Measurements from ENCODE around the gene KLK6. TPM values are rescaled to one million over a fixed set of nuclear protein-coding genes. Genes with fewer than 3 reads are reported as not detected.

The KLK6 gene
- not detected for polyA plus RNA-seq (2012; ENCODE audit: insufficient read depth, insufficient read length)

DNA sequence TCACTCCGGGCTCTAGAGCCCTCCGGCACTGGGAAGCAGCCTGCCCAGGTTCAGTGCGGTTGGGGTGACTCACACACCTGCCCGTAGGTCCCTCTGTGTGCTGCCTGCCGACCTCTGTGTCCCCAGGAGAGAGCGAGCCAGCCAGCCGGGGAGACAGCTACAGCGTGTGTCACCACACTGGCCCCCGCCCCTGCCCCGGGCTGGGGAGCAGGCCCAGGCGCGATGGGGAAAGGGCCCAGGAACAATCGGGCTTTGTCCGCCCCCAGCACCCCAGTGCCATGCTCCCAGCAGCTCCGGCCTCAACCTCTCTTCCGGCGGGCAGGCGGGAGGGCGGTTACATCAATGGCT is at the start of gene KLK6:
KLK6 (minus strand) TSS at position 179 of the 348 bp plus-strand sequence. CDS start 1,487 bp downstream, outside the sequence.
- H3K4me3 ChIP-seq (ENCODE audit: low read length): no peak within 1 kb of the TSS
- DNase-seq (ENCODE audit: low read depth, low spot score): no peak

DNA sequence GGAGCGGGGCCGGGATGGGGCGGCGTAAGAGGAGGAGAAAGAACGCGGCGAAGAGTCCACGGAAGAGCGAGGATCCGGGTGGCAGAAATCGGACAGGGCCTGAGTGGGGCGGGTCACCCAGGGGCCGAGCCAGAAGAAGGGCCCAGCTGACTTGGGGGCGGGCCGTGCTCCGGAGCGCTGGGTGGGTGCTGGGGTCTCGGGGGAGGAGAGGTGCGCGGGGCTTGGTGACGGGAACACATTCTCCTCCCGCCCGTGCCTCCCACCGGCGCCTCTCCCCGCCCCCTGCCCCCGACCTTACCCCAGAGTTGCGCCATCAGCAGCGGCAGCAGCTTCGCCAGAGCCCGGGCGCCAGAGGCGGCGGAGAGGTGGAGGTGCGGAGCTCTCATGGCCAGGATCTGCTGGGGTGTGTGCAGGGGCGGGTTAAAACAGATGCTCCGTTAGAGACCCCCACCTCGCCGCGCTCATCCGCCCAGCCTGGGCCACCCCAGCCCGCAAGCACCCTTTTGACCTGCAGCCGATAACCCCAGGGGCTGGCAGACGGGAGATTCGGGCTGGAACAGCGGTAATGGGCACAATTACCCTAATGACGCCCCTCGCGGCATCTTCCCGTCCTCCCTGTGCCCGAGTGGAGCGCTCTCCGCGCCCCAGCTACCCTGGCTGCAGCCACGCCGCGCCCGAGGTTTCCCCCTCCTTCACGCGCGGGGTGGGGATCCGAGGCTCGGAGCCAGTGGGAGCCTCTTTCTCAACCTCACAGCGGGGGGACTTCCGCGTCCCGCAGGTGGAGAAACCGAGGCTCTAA is 49.6 kb upstream of the KLK6 start:
- H3K4me3 ChIP-seq (ENCODE audit: low read length): no peak overlapping the region
- no peak for DNase-seq (ENCODE audit: low read depth, low spot score)

DNA sequence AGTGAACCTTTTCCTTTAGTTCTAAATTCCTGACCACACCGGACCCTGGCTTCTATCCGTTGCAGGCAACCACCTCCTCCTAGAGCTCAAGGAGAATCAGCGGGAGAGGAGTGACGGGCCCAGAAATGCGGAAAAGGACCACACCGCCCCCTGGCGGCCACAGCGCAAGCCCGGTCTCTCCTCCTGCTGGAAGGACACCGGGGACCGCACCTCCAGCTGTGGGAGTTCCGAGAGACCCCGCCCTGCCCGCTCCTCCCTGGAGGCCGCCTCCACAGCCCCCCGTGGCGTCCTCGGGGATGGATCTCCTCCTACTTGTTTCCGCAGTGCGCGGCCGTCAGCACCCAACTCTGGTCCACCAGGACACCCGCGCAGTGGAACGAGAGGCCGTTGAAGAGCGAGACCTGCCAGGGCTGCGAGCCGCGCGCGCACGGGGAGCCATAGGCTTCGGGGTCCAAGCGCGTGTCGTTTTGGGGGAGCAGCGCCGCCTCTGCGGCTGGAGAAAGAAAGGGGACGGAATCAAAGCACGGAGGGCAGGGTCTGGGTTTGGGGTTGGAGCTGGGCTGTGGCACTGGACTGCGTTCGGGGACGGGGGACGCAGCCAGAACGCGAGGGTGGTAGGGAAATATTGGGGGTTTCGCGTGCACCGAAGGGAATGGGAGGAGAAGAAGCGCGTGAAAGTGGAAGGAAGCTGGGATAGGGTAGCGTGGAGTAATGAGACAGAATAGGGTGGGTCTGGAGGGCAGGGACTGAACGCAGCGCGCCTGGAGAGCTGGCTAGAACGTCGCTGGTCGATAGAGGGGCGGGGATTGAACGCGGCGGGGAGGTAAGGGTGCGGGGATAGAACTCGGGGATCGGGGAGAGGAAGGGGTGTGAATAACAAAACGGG is 47.6 kb upstream of the KLK6 start:
- no peak overlapping the region for H3K4me3 ChIP-seq (ENCODE audit: low read length)

GRCh38 chr19:51015691-51016267 is 46.4 kb upstream of the KLK6 start:
- DNase-seq (ENCODE audit: low read depth, low spot score): no peak
- H3K4me3 ChIP-seq (ENCODE audit: low read length): no peak overlapping the region

More for the DNA sequence above, 47.6 kb upstream of the KLK6 start:
- peak; percentile 28 for DNase-seq (ENCODE audit: low read depth, low spot score)

DNA sequence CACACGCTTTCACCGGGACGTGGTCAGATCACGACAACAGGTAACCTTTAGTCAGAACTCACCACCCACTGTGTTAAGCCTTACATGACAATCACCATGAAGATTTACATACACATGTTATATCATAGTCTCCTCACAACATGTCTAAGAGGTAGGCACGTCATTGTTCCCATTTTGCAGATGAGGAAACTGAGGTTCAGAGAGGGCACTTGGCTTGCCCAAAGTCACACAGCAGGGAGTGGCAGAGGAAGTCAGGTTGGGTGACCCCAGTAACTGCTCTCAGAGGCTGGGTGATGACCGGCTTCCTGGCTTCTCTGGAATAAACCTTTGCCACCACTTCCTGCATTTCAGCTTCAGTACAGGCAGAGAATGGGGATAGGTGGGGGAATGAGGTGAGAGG is 44.9 kb upstream of the KLK6 start:
- H3K4me3 ChIP-seq (ENCODE audit: low read length): no peak overlapping the region
- peak; percentile 5 for DNase-seq (ENCODE audit: low read depth, low spot score)

GRCh38 chr19:51012661-51013190 is 43.3 kb upstream of the KLK6 start:
- DNase-seq (ENCODE audit: low read depth, low spot score): no peak
- no peak overlapping the region for H3K4me3 ChIP-seq (ENCODE audit: low read length)

GRCh38 chr19:51010066-51010795 is 40.8 kb upstream of the KLK6 start:
- DNase-seq (ENCODE audit: low read depth, low spot score): no peak
- no peak overlapping the region for H3K4me3 ChIP-seq (ENCODE audit: low read length)

DNA sequence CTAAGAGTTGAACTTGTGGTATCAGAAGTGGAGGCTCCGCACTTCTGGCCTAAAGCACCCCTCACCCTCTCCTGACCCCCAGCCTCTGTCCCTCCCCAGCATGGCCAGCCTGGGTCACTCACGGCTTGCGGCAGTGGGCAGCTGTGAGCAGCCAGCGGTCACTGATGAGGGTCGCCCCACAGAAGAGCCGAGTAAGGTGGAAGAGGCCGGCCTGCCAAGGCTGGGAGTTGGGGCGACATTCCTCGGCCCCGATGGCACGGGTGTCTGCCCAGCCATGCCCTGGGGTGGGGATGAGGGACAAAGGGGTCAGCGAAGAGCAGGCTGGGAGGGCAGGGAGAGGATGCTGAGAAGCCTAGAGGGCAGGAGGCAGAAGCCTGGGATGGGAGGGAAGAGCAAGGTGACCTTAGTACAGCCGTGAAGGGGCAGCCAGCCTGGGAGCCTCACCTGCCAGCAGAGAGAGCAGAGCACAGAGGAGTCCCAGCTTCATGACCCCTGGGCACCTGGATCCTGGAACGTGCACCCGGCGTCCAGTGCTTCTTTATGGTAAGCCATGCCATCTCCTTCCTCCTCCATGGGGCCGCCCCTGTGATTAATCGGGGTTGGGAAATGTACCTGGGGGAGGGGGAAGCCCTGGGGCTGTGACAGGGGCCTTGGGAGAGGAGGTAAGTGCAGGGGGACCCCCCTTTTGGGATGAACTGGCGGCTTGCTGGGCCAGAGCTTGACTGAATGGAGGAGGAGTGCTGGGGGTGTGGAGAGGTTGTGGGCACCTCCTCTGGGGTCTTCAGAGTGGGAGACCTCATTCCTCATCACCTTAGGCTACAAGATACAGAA is 39.9 kb upstream of the KLK6 start:
- no peak overlapping the region for H3K4me3 ChIP-seq (ENCODE audit: low read length)
- no peak for DNase-seq (ENCODE audit: low read depth, low spot score)

DNA sequence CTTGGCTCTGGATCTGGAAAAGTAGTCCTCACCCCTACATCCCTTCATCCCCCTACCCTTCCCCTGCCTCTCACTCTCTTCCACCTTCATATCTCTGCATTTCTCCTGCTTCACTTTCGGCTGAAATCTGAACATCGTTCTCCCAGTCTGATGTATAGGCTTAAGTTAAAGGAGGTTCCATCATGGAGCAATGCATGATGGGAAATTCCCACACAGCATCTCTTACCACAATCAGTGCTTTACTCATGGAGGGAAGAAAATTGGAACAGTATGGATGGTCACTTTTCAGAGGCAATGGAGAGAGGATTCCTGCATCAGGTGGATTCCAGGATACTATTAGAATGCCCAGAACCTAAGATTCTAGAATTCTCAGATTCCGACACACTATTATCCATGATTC is 38.1 kb upstream of the KLK6 start:
- no peak overlapping the region for H3K4me3 ChIP-seq (ENCODE audit: low read length)
- DNase-seq (ENCODE audit: low read depth, low spot score): no peak

- no peak for DNase-seq (ENCODE audit: low read depth, low spot score)
- no peak overlapping the region for H3K4me3 ChIP-seq (ENCODE audit: low read length)
Measured at GRCh38 chr19:51006406-51006805, 37.0 kb upstream of the KLK6 start.

GRCh38 chr19:51005248-51005647 is 35.9 kb upstream of the KLK6 start:
- no peak overlapping the region for H3K4me3 ChIP-seq (ENCODE audit: low read length)
- no peak for DNase-seq (ENCODE audit: low read depth, low spot score)

GRCh38 chr19:51003316-51003715 is 33.9 kb upstream of the KLK6 start:
- no peak for DNase-seq (ENCODE audit: low read depth, low spot score)
- no peak overlapping the region for H3K4me3 ChIP-seq (ENCODE audit: low read length)

GRCh38 chr19:51002542-51003311 is 33.3 kb upstream of the KLK6 start:
- DNase-seq (ENCODE audit: low read depth, low spot score): peak; percentile 27
- no peak overlapping the region for H3K4me3 ChIP-seq (ENCODE audit: low read length)

DNA sequence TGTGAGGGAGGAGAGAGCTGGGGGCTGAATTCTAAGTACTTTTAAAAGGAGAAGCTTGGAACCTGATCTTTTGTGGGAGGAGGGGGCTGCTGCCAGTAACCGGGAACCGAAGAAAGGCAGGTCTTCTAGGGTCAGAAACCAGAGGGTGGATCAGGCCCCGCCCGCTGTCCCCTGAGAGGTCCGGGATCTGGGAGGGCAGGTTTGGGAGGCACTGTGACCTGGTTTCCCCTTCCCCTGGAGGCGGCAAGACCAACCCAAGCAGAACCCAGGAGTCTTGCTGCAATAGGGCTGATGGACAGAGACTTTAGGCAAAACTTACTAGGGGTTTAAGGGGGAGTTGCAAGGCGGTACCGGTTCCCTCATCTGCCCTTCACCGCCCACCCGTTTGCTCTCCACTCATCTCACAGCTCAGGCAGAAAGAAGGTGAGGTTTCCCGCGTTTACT is 32.7 kb upstream of the KLK6 start:
- no peak for DNase-seq (ENCODE audit: low read depth, low spot score)
- H3K4me3 ChIP-seq (ENCODE audit: low read length): no peak overlapping the region

DNA sequence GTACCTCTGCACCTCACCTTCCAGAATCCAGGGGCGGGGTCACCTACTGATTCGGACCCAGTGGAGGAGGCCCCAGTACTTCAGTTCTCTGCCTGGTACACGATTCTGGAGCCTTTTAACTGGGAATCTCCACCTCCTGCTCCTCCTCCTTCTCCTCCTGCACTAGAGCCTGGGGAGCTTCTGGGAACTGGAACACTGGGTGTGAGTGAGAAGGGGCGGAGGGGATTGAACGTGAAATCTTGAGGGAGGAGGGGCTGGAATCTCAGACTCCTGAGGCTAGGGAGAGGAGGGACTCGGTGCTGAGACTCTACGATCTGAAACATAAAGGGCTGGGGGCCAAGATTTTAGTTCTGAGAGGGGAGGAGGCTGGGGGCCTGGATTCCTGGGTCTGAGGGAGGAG is 32.1 kb upstream of the KLK6 start, which contains the start of gene KLK8:
KLK8 (minus strand) TSS at position 90 of the 400 bp plus-strand sequence. CDS start 437 bp downstream, outside the sequence.
- H3K4me3 ChIP-seq (ENCODE audit: low read length): no peak within 1 kb of the TSS
- DNase-seq (ENCODE audit: low read depth, low spot score): no peak

GRCh38 chr19:51000981-51001380 is 31.6 kb upstream of the KLK6 start:
- no peak overlapping the region for H3K4me3 ChIP-seq (ENCODE audit: low read length)
- DNase-seq (ENCODE audit: low read depth, low spot score): no peak

DNA sequence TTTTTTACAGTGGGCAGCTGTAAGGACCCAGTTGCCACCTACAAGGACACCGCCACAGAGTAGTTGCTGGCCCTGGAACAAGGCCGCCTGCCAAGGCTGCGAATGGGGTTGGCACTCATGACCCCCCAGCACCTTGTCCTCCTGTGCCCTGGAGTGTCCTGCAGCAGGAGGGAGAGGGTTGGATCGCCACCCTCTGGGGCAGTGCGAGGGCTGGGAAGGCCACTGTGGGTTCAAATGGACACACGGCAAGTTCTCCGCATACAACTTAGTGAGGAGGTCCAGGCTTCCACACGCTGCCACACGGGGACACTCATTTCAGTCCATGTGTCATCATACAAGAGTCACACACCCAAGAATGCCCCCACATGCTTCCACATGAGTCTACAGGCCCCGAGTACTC is 31.0 kb upstream of the KLK6 start:
- DNase-seq (ENCODE audit: low read depth, low spot score): no peak
- no peak overlapping the region for H3K4me3 ChIP-seq (ENCODE audit: low read length)

Measured in Jurkat, Clone E6-1 (cell line).